HL-60 (cell line): ENCODE results near the gene BLOC1S1.

Experiments used
- CTCF ChIP-seq: IDR thresholded peaks from one replicate; pipeline ENCODE4 v1.5.1; 2011; ENCODE audit warnings: low read length, control low read depth, inconsistent platforms; ENCODE audit not compliant: insufficient read depth
- GABPA ChIP-seq: IDR thresholded peaks from 2 replicates; pipeline ENCODE4 v1.6.1; 2012; ENCODE audit warnings: low read depth
- POLR2AphosphoS5 ChIP-seq: IDR thresholded peaks from 2 replicates; pipeline ENCODE4 v1.6.1; 2012; ENCODE audit warnings: low read depth
- REST ChIP-seq: IDR thresholded peaks from 2 replicates; pipeline ENCODE4 v1.6.1; 2012; ENCODE audit warnings: low read depth; ENCODE audit not compliant: insufficient replicate concordance

- TF ChIP-seq CTCF = no peak
- TF ChIP-seq GABPA = no peak
- TF ChIP-seq POLR2AphosphoS5 = no peak
- no peak for TF ChIP-seq REST
Observed at GRCh38 chr12:55741931-55742680, 26.3 kb downstream of the BLOC1S1 start.
